LHCN-M2 (cell line): ENCODE results near the gene OSGIN1. TPM values are rescaled to one million over a fixed set of nuclear protein-coding genes. Genes with fewer than 3 reads are reported as not detected.
A peak's percentile ranks its signal among the peaks of the same experiment; 100 is the strongest.
"Not testable (repeated sequence)": the region's sequence is repeated elsewhere in the genome, so short reads cannot be mapped to it uniquely, and the experiment has no call there.

ENCODE experiments used
- DNase-seq: peaks from one replicate; pipeline ENCODE4 v3.0.0-alpha.2; 2012; ENCODE audit warnings: low read depth
- total RNA-seq: library from RNA; depleted of rRNA; stranded (reverse); fragments of >200 nt; gene quantifications from 2 replicates; pipeline ENCODE4 v1.2.3, GENCODE V29; 2014

OSGIN1 gene
- total RNA-seq, 1 experiment from 2014 or later, result 5.8 TPM

DNA sequence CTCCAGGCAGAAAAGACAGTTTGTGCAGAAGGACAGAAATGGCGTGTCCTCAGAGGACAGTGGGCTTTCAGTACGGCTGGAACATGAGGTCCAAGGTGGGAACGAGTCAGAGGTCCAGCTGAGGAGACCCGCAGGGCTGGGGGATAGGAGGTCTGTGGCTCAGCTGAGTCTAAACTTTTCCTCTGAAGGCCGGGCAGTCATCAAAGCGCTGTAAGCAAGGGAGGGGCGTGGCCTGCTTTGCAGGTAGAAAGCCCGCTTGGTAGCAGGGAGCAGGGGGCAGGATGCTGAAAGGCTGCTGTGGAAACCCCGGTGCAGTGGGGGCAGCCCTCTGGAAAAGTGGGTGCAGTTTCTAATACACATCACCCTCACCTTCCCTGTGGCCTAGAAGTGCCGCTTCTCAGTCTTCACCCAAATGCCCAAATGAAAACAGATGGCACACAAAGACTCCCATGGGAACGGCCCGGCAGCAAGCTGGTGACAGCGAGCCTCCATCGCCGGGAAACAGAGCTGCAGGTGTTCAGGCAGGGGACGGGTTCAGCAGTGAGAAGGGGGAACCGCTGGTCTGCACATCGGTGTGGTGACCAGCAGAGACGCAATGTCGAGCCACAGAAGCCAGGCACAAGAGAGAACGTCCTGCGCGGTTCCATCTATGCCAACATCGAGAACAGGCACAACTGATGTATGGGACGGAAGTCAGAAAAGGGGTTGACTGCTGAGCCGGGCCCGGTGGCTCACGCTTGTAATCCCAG is 12.2 kb upstream of the OSGIN1 start:
- no peak for DNase-seq

DNA sequence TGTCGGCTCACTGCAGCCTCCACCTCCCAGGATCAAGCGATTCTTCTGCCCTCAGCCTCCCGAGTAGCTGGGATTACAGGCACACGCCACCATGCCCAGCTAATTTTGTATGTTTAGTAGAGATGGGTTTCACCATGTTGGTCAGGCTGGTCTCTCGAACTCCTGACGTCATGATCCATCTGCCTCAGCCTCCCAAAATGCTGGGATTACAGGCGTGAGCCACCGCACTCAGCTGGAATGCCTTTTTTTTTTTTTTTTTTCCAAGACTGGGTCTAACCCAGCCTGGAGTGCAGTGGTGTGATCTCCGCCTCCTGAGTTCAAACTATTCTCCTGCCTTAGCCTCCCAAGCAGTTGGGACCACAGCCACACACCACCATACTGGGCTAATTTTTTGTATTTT is 11.5 kb upstream of the OSGIN1 start:
- DNase-seq, result not testable (repeated sequence)

DNA sequence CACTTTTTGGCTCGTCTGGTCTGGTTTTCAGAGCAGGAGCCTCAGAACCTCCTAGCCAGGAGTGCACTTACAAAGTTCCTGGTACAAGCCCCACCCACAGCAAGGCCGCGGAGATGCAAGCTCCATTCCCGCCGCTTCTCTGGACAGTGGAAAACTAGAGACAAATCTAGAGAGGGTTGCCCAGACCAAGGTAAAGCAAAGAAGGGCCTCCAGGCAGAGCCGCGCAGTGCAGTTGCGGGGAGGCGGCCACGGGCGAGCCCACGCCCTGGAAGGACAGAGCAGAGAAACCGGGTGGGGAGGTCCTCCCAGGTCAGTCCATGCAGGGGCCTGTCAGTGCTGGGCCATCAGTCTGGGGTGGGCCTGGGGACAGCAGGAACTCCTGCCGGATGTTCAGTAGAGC is 11.0 kb upstream of the OSGIN1 start:
- no peak for DNase-seq

DNA sequence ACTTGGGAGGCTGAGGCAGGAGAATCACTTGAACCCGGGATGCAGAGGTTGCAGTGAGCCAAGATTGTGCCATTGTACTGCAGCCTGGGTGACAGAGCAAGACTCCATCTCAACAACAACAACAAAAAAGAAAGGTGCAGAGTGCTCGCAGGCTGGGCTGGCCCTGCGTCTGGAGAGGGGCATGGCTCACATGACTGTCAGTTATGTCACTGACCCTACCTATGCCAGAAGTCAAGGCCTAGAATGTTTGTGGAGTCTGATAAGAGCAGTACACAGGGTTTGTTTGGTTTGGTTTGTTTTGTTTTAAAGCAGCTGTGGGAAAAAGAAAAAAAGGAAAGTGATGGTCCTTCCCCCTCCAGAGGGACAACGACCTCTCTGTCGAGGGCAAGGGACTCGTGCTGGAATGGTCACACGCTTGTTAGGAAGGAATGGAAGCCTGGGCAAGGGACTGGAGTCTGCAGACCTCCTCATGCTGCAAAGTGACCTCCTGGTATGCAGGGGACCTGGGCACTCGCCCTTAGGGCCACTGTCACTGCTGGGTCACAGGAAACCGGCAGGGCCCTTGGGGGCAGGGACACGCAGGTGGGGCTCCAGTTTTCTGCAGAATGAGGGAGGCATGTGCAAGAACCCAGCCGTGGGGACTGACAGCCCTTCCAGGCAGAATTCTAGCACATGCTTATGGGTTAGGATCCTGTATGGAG is 10.1 kb upstream of the OSGIN1 start:
- DNase-seq, result no peak

GRCh38 chr16:83943516-83944050 is 9.5 kb upstream of the OSGIN1 start:
- no peak for DNase-seq

DNA sequence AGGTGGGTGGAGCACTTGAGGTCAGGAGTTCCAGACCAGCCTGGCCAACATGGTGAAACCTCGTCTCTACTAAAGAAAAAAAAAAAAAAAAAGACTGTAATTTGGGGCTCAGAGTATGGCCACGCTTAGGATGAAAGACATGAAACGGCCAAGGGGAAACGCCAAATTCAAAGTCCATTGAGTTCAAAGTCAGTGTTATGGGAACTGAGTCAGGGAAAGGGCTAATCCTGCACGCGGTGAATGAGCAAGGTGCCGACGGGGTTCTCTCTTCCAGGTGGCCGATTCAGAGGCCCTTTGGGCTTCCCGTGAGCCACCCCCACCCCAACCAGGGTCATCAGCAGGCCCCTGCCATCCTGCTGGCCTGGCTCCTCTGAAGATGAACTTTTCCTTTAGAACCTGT is 7.5 kb upstream of the OSGIN1 start:
- DNase-seq, result no peak

- DNase-seq, result no peak
Observed at GRCh38 chr16:83946154-83946780, 6.8 kb upstream of the OSGIN1 start.

- DNase-seq, result no peak
Observed at GRCh38 chr16:83946781-83947566, 6.1 kb upstream of the OSGIN1 start.

DNA sequence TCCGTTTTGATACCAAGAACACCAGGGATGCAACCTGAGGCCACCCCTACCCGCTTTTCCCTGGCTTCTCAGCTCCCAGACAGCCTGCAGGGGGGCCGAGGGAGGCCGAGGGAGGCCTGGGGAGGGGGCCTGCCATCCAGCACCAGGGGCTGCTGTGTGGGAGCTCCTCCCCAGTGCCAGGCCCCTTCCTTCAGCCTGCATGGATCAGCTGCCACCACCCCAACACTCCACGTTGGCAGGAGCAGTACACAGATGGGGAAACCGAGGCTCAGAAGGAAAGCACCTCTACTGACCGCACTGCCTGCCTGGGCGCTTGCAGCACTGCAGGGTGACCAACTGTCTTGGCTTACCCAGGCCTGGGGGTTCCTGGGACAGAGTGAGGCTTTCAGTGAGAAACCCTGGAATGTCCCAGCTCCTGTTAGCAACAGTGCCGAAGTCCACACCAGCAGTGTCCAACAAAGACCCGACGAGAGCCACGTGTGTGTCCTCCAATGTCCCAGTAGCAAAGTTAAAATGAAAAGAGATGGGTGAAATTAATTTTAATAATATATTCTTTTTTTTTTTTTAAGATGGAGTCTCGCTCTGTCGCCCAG is 5.3 kb upstream of the OSGIN1 start:
- no peak for DNase-seq

DNA sequence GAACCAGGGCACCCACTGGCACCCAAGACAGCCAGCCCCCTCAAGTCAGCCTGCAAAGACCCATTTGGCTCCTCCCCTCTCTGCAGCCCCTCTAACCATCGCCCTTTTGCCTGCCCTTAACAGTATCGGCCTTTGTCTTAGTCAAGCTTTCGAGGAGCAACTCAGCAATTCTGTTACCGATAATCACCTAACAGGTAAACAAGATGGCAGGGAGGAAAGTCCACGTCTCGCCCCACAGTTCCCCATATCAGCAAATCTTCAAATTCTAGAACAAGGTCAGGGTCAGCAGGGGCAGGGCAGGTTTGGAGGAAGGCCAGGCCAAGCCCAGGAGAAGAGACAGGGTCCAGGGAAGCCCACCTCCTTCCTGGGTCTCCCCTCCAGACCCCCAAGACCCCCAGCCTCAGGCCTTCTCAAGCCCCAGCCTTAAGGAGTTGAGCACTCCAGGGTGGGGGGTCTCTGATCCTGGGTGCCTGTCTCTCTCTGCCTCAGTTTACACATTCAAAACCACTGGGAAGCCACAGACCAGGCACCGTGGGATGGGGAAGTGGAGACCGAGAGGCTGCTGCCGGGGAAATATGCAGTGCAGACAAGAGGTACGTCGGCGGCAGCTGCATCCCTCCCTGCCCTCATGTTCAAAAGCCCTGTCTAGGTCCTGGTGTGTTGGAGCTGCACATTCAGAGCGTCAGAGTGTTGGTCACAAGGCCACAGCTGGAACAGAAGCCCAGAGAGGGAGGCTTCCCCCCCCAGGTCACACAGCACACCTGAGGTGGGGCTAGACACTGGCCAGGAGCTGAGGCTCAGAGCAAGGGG is 3.9 kb upstream of the OSGIN1 start:
- DNase-seq, result no peak

DNA sequence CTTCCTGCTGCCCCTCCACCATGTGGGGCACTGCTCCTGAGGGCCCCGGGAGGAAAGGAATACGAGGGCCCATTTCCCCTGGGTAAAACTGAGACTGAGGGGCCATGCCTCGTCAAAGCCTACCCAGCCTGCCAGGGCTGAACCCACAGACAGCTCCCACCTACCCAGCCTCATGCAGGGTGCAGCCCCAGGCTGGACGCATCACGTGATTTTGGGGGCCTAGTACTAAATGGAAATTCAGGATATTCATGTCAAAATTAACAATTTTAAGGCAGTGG is 3.4 kb upstream of the OSGIN1 start:
- DNase-seq, result no peak

DNA sequence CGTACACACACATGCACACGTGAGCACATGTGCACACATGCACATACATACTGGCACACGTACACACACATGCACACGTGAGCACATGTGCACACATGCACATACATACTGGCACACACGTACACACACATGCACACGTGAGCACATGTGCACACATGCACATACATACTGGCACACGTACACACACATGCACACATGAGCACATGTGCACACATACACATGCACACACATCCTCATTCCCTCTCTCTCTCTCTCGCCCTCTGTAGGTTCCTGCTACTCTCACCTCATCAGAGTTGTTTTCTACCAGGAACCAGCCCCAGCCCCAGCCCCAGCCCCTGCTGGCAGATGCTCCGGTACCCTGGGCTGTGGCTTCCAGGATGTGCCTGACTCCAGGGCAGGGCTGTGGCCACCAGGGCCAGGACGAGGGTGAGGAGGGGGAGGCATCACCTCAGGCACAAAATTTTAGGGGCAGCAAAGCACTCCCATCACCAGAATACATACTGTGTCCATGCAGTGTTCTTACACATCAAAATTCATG is 2.1 kb upstream of the OSGIN1 start:
- DNase-seq, result not testable (repeated sequence)

- no peak for DNase-seq
Observed at GRCh38 chr16:83951544-83951943, 1.5 kb upstream of the OSGIN1 start.

- DNase-seq, result no peak
Observed at GRCh38 chr16:83952587-83952939, 477 bp upstream of the OSGIN1 start.

DNA sequence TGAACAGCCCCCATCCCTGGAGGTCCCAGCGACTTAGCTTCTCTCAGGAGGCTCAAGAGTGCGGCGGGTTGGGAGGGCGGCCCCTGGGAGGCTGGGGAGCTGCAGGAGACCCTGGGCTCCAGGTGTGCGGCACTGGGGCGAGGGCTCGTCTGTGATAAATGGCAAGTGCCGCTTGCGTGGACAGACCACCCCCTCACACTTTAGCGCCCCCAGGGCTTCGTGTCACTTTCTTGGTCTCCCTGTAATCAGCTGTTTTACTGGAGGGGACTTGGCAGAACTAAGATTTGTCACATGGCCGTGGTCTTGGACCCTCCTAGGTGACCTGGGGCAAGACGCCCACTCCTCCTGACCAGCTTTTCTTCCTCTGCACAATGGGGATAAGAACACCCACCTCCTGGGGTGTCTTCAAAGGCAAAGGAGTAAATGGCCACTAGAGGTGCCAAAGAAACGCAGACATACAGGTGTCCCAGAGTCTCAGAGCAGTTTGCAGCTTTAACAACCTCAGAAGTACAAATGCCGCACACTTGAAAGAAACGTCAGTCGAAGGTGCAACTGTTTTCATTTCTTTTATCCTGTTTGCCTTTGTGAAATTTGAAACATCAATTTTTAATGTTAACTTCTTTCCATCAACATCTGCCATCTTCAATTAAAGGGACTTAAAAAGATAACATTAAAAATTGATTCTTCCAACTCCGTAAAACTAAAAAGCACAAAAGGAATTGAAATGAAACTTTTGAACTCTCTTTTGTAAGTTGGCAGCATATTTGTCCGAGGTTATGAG is 946 bp downstream of the OSGIN1 start:
- peak; percentile 39 for DNase-seq

DNA sequence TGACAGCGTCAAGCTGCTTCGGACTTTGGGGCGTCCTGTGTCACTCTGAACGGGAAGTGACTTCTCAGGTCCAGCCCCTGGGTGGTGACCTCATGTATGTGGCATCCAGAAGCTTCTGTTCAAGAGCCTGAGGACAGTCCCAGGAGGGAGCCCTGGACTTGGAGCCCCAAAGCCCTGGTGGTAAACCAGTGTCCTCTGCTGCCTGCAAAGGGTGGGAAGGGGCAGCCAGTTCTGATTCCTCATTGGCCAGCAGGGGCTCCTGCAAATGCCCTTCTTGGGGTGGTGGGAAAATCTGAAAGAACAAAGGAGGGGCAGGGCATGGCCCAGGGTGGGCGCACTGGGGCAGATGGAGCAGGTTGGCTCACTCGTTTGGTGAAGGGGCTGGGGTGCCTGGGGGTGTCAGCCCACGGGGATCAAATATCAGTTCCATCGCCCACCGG is 1.6 kb downstream of the OSGIN1 start:
- peak; percentile 76 for DNase-seq

GRCh38 chr16:83955218-83956130 is 2.4 kb downstream of the OSGIN1 start:
- no peak for DNase-seq
